Spinal cord (tissue), 10 donors: ENCODE measurements around the gene CD86. TPM values are rescaled to one million over a fixed set of nuclear protein-coding genes. Genes with fewer than 3 reads are reported as not detected.
A peak's percentile ranks its signal among the peaks of the same experiment; 100 is the strongest.

Experiments used
- DNase-seq, 6 donors: peaks; one replicate each; pipeline versions ENCODE4 v3.0.0 to v3.0.0-alpha.2; 2013 to 2015; ENCODE audit warnings: low spot score in 6 of 6, low read depth in 4 of 6
- H3K27ac ChIP-seq: one replicate; pipeline ENCODE4 v1.5.1; 2013; ENCODE audit warnings: low read depth, low read length, control low read depth
- H3K27me3 ChIP-seq: one replicate; pipeline ENCODE4 v1.6.1; 2013; ENCODE audit warnings: low read length; ENCODE audit not compliant: control insufficient read depth, insufficient read depth
- H3K36me3 ChIP-seq: one replicate; pipeline ENCODE4 v1.6.1; 2013; ENCODE audit warnings: low read length; ENCODE audit not compliant: control insufficient read depth, insufficient read depth
- H3K4me1 ChIP-seq: one replicate; pipeline ENCODE4 v1.6.1; 2013; ENCODE audit warnings: low read length; ENCODE audit not compliant: control insufficient read depth, insufficient read depth
- H3K4me3 ChIP-seq: one replicate; pipeline ENCODE4 v1.5.1; 2013; ENCODE audit warnings: low read depth, low read length, control low read depth
- H3K9me3 ChIP-seq: one replicate; pipeline ENCODE4 v1.6.1; 2013; ENCODE audit warnings: low read length; ENCODE audit not compliant: control insufficient read depth, insufficient read depth
- WGBS: methylation state at CpG from one replicate; pipeline ENCODE4 v1.1.5; 2013; ENCODE audit warnings: missing lambda C conversion rate; ENCODE audit not compliant: insufficient coverage; 5-methylcytosine and 5-hydroxymethylcytosine counted together
- polyA plus RNA-seq, 2 donors: library from polyadenylated mRNA; unstranded; fragments of 120-200 nt; gene quantifications; one replicate each; pipeline ENCODE4 v1.2.1, GENCODE V29; 2013; ENCODE audit not compliant: insufficient read length in 2 of 2
- total RNA-seq, 2 donors: library from RNA; depleted of rRNA in 1 of 2; stranded (reverse); fragments of 120-200 nt in 1 of 2; fragments of >200 nt in 1 of 2; gene quantifications; one replicate each; pipeline versions ENCODE4 v1.2.3 to v1.2.4, GENCODE V29; 2013 to 2014
- donor health status: healthy.

CD86 gene
- total and polyA plus RNA-seq, 4 donors = 3.2 to 10.9 (median 3.7) TPM

DNA sequence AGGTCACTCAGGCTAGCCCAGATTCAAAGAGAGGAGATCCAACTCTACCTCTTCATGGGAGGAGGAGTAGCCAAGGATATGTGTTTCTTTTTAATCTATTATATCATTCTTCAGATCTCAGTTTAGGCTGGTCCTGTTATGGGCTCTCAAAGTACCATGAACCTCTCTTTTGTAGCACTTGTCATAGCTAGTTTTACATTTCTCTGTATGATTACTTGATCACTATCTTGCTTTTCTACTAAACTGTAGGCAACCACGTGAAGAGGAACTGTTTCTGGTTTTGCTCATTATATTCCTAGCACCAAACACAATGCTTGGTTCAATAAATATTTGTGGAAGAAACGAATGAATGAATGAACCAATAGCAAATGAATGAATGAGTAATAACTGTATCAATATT lies 29.6 kb downstream of the CD86 start:
- Histone ChIP-seq H3K4me1 (no peaks in the 10 kb centered on the region), H3K4me3 (no peak overlapping the region)
- no CpG with 5 or more reads among the region's 2 CpGs for WGBS

DNA sequence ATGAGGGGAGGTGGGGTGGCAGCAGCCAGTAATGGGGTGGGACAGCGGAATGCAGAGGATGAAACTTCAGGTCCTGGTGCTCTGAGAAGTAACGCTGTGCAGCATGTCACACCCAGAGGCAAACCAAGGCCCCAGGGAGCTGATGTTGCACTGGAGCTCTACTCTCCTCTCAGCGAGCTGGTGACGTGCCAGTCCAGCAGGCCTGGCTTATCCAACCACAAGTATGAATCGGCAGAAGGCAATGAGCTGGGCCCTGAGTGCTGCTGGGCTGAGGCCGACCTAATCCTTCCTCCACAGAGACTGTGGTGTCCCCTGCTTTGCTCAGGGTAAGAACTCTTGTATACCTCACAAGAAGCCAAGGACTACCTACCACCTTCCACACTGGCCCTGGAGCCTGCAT lies 30.5 kb downstream of the CD86 start:
- DNase-seq = no peak
- Histone ChIP-seq H3K4me1 (no peaks in the 10 kb centered on the region), H3K4me3 (no peak overlapping the region), H3K9me3 (no peaks in the 10 kb centered on the region), H3K36me3 (no peaks in the 10 kb centered on the region), H3K27me3 (no peaks in the 10 kb centered on the region), H3K27ac (no peak overlapping the region)
- WGBS = 88% methylated on average over 6 of the region's 6 CpGs

More for the DNA sequence above, 29.6 kb downstream of the CD86 start:
- H3K9me3 ChIP-seq = no peaks in the 10 kb centered on the region
- DNase-seq = no peak
- no peaks in the 10 kb centered on the region for H3K36me3 ChIP-seq
- no peaks in the 10 kb centered on the region for H3K27me3 ChIP-seq
- H3K27ac ChIP-seq = no peak overlapping the region

DNA sequence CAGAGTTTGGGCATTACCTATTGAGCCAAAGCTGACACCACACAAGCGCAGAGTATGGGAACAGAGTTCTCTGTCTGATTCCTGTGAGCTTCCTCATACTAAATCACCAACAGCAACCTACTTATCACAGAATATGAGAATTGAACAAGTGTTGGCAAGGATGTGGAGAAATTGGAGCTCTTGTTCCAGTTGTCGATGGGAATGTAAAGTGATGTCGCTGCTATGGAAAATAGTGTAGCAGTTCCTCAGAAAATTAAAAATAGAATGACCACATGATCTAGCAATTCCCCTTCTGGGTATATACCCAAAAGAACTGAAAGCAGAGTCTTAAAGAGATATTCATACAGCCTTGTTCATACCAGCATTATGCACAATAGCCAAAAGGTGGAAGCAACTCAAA lies 33.4 kb downstream of the CD86 start:
- Histone ChIP-seq H3K4me1 (peaks cover 8% of the 10 kb centered on the region), H3K27ac (no peak overlapping the region), H3K4me3 (no peak overlapping the region), H3K36me3 (no peaks in the 10 kb centered on the region), H3K27me3 (no peaks in the 10 kb centered on the region), H3K9me3 (no peaks in the 10 kb centered on the region)
- DNase-seq = no peak
- WGBS = no CpG with 5 or more reads among the region's 3 CpGs

DNA sequence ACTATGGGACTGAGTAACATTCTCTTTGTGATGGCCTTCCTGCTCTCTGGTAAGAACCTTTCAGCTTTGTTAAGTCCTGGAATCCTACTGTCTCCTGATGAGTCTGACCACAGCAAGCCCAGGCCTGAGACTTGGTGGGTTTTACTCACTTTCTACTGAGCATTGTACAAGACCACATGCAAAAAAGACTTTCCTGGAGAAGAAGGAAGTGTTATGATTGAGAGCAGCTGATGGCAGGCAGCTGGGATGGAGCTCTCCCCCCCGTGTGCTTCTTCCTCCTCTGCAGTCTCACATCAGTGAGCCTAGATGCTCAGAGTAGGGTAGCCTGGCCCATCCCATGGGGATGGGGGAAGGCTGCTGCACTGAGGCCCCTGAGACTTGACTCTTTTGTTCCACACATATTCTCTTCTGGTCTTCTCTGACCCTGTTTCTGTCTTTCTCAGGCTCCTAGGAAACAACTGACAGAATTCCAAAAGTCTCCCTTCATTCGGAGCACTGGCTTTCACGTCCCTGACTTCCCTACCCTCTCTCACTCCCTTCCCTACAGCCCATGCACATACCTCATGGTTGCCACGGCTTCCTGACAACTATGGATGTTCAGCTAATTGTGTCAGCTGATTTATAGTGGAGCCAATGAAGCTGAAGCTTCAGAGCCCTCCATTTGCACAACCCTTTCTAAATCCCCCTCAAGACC lies 36.6 kb downstream of the CD86 start:
- WGBS = 36% methylated on average over 2 of the region's 4 CpGs
- DNase-seq = peak in 3 of 6 donors; percentile 35 to 64 (median 60)
- H3K27ac ChIP-seq = peak overlapping the region; percentile 33

DNA sequence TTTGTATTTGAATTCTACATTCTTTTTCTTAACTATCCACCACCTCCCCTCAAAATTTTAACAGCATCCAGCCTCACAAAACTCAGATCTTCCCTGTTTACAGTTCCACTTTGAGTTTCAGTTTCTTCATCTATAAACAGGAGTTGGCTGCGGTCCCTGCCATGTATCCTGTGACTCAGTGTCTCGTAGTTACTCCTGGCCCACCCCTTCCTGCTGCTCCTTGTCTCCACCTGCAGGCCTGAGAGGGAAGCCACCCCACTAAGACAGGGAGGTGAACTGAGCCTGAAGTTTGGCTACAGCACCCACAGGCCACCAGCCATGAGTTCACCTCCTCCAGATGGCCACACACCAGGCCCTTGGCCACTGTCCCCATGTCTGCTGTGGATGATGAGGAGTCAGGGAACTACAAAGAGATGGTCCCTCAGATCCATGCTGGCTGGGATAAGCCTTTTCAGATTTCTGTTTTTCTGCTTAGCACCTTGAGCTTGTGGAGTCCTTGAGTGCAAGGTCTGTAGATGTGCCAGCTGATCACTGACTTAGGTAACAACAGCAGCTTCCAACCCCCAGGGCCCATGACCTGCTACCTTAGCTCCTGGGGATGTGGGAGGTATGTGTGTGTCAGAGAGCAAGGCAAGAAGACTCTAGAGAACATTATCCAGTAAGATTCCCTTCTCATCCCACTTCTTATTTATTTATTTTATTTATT lies 37.5 kb downstream of the CD86 start:
- Histone ChIP-seq H3K4me1 (peaks cover 8% of the 10 kb centered on the region), H3K36me3 (no peaks in the 10 kb centered on the region), H3K27me3 (no peaks in the 10 kb centered on the region), H3K9me3 (no peaks in the 10 kb centered on the region), H3K4me3 (no peak overlapping the region), H3K27ac (peak overlapping the region; percentile 1)
- 74% methylated on average over 2 of the region's 2 CpGs for WGBS
- no peak for DNase-seq

More for the DNA sequence above, 36.6 kb downstream of the CD86 start:
- Histone ChIP-seq H3K4me3 (no peak overlapping the region), H3K27me3 (no peaks in the 10 kb centered on the region), H3K9me3 (no peaks in the 10 kb centered on the region), H3K36me3 (no peaks in the 10 kb centered on the region), H3K4me1 (peaks cover 8% of the 10 kb centered on the region)

DNA sequence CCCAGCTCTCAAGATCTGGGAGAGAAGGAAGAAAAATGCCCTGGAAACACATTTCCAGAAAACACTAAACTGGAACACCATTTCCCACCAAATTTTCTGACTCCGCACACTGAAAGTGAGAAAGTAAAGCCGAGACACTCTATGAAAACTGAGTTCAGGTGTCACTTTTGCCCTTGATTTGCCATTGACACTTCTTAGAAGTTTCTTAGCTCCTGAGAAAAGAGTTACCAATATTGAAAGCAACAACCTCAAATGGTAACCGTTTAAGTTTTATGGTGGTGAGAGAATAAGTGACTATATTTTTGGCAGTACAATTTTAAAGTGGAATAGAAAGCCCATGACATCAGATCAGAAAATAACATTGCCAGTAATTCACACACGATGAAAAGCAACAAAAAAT lies 39.0 kb downstream of the CD86 start:
- WGBS = 100% methylated on average over 3 of the region's 4 CpGs
- no peak for DNase-seq
- Histone ChIP-seq H3K27ac (no peak overlapping the region), H3K9me3 (no peaks in the 10 kb centered on the region), H3K4me1 (peaks cover 8% of the 10 kb centered on the region), H3K36me3 (no peaks in the 10 kb centered on the region), H3K4me3 (no peak overlapping the region), H3K27me3 (no peaks in the 10 kb centered on the region)

DNA sequence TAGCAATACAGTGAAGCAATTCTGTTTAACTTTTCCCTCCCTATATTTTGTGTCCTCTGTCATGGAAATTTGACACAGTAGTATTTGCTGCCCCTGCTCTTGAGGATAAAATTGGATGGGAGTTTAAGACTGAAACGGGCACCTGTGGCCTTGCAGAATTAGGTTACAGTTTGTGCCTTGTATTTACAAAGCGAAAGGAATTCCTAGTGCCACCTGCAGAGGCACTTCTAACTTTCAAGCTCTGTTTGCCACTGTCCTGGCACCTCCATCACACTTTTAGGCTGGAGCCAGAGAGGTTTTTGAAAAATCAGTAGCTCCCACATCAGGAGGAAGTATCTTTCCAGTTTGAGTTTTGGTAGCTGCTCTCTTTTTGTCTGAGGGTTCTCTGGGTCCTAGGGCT lies 39.5 kb downstream of the CD86 start:
- H3K4me3 ChIP-seq = no peak overlapping the region
- no peaks in the 10 kb centered on the region for H3K9me3 ChIP-seq
- no peaks in the 10 kb centered on the region for H3K36me3 ChIP-seq
- DNase-seq = no peak
- H3K27me3 ChIP-seq = no peaks in the 10 kb centered on the region
- no peak overlapping the region for H3K27ac ChIP-seq
- WGBS = no CpG with 5 or more reads among the region's 2 CpGs
- peaks cover 8% of the 10 kb centered on the region for H3K4me1 ChIP-seq

DNA sequence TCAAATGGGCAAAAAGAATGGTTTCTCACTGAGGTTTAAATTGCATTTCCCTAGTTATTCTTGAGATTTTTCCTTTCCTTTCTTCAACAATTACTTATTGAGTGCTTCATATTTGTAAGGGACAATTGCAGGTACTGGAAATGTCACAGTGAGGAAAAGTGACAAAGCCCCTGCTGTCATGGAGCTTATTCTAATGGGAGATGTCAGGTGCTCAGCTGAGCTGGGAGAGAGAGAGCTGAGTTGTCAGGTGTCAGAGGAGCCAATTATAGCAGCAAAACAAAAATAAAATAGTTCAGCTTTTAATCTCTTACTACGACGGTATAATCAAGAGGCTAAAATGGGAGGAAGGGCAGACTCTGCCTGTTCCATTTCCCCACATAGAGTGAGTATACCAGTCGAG lies 42.0 kb downstream of the CD86 start:
- DNase-seq = no peak
- no peak overlapping the region for H3K27ac ChIP-seq
- no peaks in the 10 kb centered on the region for H3K9me3 ChIP-seq
- H3K4me1 ChIP-seq = peaks cover 4% of the 10 kb centered on the region
- WGBS = 17% methylated on average over 1 of the region's 3 CpGs
- no peaks in the 10 kb centered on the region for H3K27me3 ChIP-seq
- no peak overlapping the region for H3K4me3 ChIP-seq
- no peaks in the 10 kb centered on the region for H3K36me3 ChIP-seq

DNA sequence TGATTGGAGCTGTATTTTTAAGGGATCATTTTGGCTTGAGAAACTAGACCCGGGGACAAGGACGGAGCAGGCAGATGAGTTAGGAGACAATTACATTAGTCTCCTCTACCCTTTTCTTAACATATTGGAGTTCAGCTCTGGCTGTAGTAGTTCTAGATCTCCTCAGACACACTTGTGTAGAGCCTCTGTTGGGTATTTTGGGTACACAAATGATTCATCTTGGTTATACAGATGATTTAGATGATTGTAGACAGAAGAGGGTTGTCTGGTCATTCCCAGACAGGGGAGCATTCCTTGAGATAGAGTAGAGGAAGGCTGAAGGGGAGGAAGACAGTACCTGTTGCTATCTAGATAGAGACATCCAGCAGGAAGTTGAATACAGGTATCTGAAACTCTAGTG lies 43.4 kb downstream of the CD86 start:
- no peak overlapping the region for H3K4me3 ChIP-seq
- H3K36me3 ChIP-seq = no peaks in the 10 kb centered on the region
- no peaks in the 10 kb centered on the region for H3K9me3 ChIP-seq
- DNase-seq = no peak
- no peaks in the 10 kb centered on the region for H3K27me3 ChIP-seq
- H3K4me1 ChIP-seq = no peaks in the 10 kb centered on the region
- no peak overlapping the region for H3K27ac ChIP-seq
- WGBS = no CpG with 5 or more reads among the region's 2 CpGs

DNA sequence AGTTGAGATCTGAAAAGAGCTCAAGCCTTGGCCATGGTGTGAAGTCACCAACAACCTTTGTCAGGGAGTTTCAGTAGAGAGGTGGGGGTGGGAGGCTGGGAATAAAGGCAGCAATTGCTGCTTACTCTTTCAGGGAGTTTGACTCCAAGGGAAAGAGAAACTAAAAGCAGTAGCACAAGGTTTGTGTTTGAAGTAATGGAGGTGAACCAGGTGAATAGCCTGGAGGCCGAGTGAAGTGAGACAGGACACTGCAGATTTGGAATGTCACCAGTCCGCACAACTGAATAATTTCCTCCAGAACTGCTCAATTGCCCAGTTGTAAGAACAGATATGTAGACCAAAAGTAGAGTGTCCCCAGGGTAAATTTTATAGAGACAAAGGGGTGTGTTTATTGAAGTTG lies 44.1 kb downstream of the CD86 start:
- H3K27me3 ChIP-seq = no peaks in the 10 kb centered on the region
- H3K4me3 ChIP-seq = no peak overlapping the region
- no peaks in the 10 kb centered on the region for H3K9me3 ChIP-seq
- no peak for DNase-seq
- H3K27ac ChIP-seq = no peak overlapping the region
- no peaks in the 10 kb centered on the region for H3K36me3 ChIP-seq
- 94% methylated on average over 2 of the region's 2 CpGs for WGBS
- no peaks in the 10 kb centered on the region for H3K4me1 ChIP-seq
